SKM-1 treated with dmso at 0.1 percent for 144 hours (cell line): ENCODE data around the gene TAS2R50.

Source experiments
- DNase-seq: peaks from one replicate; lab custom pipeline; 2025; ENCODE audit not compliant: unreplicated experiment; lab: John Stamatoyannopoulos, UW

Gene TAS2R50

DNA sequence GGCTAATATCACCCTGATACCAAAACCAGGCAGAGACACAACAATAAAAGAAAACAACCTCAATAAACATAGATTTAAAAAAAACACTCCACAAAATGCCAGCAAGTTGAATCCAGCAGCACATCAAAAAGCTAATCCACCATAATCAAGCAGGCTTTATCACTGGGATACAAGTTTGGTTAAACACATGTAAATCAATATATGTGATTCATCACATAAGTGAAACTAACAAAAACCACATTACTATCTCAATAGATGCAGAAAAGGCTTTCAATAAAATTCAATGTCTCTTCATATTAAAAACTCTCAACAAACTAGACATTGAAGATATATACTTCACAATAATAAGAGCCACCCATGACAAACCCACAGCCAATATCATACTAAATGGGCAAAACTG lies 30.6 kb downstream of the TAS2R50 start:
- DNase-seq, result no peak

DNA sequence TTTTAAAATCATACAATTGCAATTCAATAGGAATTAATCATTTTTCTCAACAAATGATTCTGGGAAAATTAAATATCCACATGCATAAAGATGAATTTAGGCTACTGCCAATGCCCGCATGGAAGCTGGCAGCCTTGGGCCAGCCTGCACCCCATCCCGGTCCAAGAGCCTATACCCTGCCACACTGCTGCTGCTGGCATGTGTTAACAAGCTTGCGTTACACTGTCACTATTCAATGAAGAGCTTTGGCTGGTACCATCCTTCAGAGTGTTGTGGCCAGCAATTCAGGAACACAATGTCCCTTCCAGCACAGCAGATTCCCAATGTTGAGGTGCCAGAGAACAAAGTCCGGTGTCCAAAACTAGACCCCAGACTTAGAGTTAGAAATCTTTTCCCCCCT lies 34.1 kb downstream of the TAS2R50 start:
- DNase-seq, result no peak

DNA sequence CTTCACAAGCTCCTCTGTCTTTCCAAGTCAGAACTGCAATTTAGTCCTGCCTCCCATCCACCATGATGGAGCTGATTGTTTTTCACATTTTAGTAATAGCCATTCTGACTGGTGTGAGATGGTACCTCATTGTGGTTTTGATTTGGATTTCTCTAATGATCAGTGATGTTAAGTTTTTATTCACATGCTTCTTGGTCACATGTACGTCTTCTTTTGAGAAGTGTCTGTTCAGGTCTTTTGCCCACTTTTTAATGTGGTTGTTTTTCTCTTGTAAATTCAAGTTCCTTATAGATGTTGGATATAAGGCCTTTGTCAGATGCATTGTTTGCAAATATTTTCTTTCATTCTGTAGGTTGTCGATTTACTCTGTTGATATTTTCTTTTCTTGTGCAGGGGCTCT lies 43.5 kb downstream of the TAS2R50 start:
- DNase-seq, result no peak

DNA sequence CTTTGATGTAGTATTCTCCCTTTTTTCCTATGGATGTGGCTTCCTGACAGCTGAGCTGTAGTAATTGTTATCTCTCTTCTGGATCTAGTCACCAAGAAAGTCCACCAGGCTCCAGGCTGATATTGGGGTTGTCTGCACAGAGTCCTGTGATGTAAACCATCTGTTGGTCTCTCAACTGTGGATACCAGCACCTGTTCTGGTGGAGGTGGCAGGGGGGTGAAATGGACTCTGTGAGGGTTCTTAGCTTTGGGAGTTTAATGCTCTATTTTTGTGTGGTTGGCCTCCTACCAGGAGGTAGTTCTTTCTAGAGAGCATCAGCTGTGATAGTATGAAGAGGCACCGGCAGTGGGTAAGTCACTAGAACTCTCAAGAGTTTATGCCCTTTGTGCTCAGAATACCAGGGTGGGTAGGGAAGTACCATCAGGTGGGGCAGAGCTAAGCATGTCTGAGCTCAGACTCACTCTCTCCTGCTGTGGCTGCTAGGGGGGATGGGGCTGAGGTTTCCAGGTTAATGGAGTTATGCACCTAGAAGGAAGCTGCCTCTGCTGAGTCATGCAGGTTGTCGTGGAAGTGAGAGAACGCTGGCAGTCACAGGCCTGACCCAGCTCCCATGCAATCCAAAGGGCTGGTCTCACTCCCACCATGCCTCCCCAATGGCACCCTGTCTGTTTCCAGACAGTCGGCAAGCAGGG lies 44.6 kb downstream of the TAS2R50 start:
- no peak for DNase-seq

DNA sequence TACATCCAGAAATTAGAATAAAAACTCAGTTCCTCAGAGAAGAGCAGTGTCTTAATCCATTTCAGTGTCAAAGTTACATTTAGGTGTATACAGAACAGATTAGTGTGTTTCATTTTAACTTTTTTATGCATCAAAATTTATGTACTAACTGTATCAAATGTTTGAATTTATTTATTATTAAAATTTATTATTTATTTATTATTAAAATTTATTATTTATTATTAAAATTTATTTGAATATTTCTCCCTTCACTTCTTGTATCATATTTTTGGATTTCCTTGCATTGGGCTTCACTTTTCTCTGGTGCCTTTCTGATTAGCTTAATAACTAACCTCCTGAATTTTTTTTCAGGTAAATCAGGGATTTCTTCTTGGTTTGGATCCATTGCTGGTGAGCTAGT lies 45.3 kb downstream of the TAS2R50 start:
- no peak for DNase-seq

DNA sequence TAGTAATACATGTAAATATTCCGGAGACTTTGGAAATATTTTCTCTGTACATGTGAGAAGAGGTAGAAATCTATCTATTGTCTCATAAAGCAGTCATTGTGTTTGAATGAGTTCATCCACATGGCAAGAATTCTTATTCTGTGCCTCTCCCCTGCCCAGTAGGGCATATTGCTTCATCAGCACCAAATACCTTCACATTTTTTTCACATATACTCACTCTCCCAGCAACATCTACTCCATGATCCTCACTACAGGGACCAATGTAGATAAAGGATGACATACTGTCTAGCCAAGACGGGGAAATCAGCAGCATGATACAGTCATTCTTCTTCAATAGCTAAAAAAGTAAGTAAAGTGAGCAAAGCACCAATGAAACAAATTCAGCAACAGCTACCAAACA lies 46.3 kb downstream of the TAS2R50 start:
- DNase-seq, result no peak

DNA sequence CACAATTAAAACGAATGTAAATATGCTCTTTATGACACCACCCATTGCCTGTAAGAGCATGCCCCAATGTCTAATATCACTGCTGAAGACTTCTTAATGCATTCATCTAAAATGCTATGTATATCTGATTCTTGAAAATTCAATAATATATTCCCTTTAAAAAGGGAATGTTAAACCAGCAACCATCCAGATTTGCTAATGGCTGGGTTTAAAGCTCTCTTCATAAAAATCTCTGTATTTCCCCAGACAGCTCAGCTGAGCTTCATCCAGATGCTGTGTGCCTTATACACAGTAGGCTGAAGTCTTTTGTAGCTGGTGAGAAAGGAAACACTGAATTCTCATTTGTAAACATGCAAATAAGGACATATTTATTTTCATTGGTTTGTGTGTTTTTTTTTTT lies 47.5 kb downstream of the TAS2R50 start, which contains the start of gene TAS2R14:
Gene TAS2R14, minus strand, starts transcription at position 101 of the 400 bp plus-strand sequence. Its CDS starts 56 bp downstream, at position 45.
- DNase-seq, result no peak

DNA sequence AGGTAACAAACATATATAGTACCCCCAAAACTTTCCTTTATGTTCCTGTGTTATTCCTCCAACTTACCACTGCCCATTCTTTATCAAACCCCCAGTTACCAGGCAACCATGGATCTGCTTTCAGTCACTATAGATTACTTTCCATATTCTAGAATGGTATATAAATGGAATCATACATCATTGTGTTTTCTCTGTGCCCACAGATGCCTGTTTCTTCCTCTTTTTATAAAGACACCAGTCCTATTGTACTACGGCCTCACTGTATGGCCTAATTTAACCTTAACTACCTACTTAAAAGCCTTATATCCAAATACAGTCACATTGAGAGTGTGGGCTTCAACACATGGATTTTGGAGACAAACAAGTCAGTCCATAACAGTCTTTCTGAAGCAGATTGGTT lies 50.2 kb downstream of the TAS2R50 start:
- no peak for DNase-seq
